KMS-11 (cell line): Measurements from ENCODE around the gene LTB4R2.

ENCODE experiments used
- H2AFZ ChIP-seq: fragments of 200-600 bp; sonication (generic); 2 replicates; pipeline ENCODE4 v1.6.1; 2016; ENCODE audit warnings: antibody characterized with exemption, mixed run types, low read depth
- H3K27ac ChIP-seq: fragments of 200-600 bp; sonication (generic); 2 replicates; pipeline ENCODE4 v1.6.1; 2016; ENCODE audit warnings: mild to moderate bottlenecking, mixed run types
- H3K27me3 ChIP-seq: fragments of 200-600 bp; sonication (generic); 2 replicates; pipeline ENCODE4 v1.6.1; 2017; ENCODE audit warnings: mild to moderate bottlenecking, low read depth, mixed run types, moderate library complexity; ENCODE audit not compliant: insufficient read depth
- H3K36me3 ChIP-seq: fragments of 200-600 bp; sonication (generic); 2 replicates; pipeline ENCODE4 v1.6.1; 2017; ENCODE audit warnings: mild to moderate bottlenecking, mixed run types; ENCODE audit not compliant: insufficient read depth
- H3K4me1 ChIP-seq: fragments of 200-600 bp; sonication (generic); 2 replicates; pipeline ENCODE4 v1.6.1; 2016; ENCODE audit warnings: mild to moderate bottlenecking, low read depth, mixed run types; ENCODE audit not compliant: poor library complexity, severe bottlenecking
- H3K4me2 ChIP-seq: fragments of 200-600 bp; sonication (generic); 2 replicates; pipeline ENCODE4 v1.7.0; 2016; ENCODE audit warnings: mild to moderate bottlenecking, mixed run types
- H3K4me3 ChIP-seq: fragments of 200-600 bp; sonication (generic); IDR thresholded peaks from 2 replicates; pipeline ENCODE4 v1.6.1; 2017; ENCODE audit warnings: low read depth, low read length, mixed read lengths; ENCODE audit not compliant: insufficient read depth
- H3K79me2 ChIP-seq: fragments of 200-600 bp; sonication (generic); 2 replicates; pipeline ENCODE4 v1.6.1; 2016; ENCODE audit warnings: low read depth, mixed run types; ENCODE audit not compliant: insufficient read depth
- H3K9ac ChIP-seq: fragments of 200-600 bp; sonication (generic); 2 replicates; pipeline ENCODE4 v1.6.1; 2016; ENCODE audit warnings: mild to moderate bottlenecking, mixed run types
- H4K20me1 ChIP-seq: fragments of 200-600 bp; sonication (generic); 2 replicates; pipeline ENCODE4 v1.6.1; 2016; ENCODE audit warnings: mild to moderate bottlenecking, mixed run types; ENCODE audit not compliant: insufficient read depth
- TF ChIP-seq, protein P1 (sequence below): fragments of 200-600 bp; sonication (generic); conservative IDR thresholded peaks from 2 replicates; pipeline ENCODE4 v1.6.1; 2017; ENCODE audit warnings: low read depth, mild to moderate bottlenecking, antibody characterized with exemption, low read length, moderate library complexity, mixed read lengths

LTB4R2 gene

DNA sequence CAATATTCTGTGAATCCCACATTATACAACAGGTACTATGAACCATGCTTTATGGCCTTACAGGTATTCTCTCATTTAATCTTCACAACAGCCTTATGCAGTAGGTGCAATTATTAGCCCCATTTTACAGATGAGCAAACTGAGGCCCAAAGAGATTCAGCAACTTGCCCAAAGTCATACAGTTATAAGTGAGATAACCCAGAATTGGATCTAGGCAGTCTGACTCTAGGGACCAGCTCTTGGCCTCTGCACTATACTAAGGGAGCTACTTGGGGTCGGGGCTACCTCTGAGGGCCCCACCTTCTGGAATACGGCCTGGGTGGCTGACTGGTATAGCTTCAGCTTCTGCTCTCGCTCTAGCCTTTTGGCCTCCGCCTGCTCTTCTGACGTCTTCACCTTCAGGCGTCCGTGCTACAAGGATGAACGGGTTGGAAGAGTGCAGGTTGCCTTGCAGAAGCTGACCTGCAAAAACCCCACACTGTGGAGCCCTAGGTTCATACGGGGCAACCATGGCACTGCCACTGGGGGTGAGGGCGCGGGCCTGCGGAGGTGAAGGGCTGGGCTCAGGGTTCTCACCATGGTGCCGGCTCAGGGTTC is 39.3 kb upstream of the LTB4R2 start:
- Histone ChIP-seq H3K9ac (peak overlapping the region; percentile 94; the same call in 1 of the 2 replicates), H3K4me1 (peaks cover 24% of the 10 kb centered on the region), H4K20me1 (no peaks in the 10 kb centered on the region), H3K27me3 (no peaks in the 10 kb centered on the region), H3K27ac (peak overlapping the region; percentile 83; the same call in 1 of the 2 replicates), H3K79me2 (no peaks in the 10 kb centered on the region), H3K4me2 (peak overlapping the region; percentile 80), H3K4me3 (no peak overlapping the region), H2AFZ (peak overlapping the region; percentile 78), H3K36me3 (no peaks in the 10 kb centered on the region)
- TF ChIP-seq, protein P1, sequence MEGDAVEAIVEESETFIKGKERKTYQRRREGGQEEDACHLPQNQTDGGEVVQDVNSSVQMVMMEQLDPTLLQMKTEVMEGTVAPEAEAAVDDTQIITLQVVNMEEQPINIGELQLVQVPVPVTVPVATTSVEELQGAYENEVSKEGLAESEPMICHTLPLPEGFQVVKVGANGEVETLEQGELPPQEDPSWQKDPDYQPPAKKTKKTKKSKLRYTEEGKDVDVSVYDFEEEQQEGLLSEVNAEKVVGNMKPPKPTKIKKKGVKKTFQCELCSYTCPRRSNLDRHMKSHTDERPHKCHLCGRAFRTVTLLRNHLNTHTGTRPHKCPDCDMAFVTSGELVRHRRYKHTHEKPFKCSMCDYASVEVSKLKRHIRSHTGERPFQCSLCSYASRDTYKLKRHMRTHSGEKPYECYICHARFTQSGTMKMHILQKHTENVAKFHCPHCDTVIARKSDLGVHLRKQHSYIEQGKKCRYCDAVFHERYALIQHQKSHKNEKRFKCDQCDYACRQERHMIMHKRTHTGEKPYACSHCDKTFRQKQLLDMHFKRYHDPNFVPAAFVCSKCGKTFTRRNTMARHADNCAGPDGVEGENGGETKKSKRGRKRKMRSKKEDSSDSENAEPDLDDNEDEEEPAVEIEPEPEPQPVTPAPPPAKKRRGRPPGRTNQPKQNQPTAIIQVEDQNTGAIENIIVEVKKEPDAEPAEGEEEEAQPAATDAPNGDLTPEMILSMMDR = no peak

DNA sequence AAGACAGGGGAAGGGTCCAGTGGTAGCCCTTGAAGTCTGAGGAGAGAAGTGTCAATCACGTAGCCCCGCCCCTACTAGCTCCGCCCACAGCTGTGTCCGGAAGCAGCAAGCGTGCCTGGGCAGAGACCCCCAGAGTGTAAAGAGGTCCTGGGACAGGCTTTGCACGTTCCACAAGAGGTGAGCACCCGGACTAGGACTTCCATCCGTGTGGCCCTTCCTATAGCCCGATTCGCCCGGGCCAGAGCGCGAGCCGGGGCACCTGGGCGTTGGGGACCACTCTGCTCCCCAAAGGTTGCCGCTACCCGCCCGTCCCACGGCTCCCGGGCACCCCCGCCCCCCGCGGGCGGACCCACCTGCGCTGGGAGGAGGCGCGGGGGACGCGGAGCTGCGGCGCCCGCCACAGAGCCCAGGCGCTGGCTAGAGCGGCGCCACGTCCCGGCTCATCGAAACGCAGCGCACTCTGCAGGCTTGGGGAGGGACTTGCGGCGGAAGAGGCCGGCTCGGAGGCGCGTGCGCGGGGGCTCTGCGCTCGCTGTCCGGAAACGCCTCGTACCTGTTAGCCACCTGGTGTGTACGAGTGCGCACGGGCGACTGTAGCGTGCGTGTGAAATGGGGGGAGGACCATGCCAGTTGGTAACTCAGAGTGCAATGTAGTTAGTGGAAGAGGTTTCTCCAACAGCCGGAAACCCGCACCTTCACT is 38.7 kb upstream of the LTB4R2 start, which contains the start of gene RABGGTA:
Gene RABGGTA, minus strand, starts transcription at position 464 of the 700 bp plus-strand sequence. CDS start 482 bp downstream, outside the sequence.
- Histone ChIP-seq H3K27ac (peak within 1 kb of the TSS; percentile 83), H3K79me2 (no peaks in the 10 kb centered on the region), H3K27me3 (no peaks in the 10 kb centered on the region), H3K4me2 (peak within 1 kb of the TSS; percentile 80), H4K20me1 (no peaks in the 10 kb centered on the region), H3K4me3 (no peak within 1 kb of the TSS), H3K36me3 (no peaks in the 10 kb centered on the region), H3K4me1 (peaks cover 24% of the 10 kb centered on the region), H2AFZ (peak within 1 kb of the TSS; percentile 78), H3K9ac (peak within 1 kb of the TSS; percentile 94)
- TF ChIP-seq, protein P1 = no peak

DNA sequence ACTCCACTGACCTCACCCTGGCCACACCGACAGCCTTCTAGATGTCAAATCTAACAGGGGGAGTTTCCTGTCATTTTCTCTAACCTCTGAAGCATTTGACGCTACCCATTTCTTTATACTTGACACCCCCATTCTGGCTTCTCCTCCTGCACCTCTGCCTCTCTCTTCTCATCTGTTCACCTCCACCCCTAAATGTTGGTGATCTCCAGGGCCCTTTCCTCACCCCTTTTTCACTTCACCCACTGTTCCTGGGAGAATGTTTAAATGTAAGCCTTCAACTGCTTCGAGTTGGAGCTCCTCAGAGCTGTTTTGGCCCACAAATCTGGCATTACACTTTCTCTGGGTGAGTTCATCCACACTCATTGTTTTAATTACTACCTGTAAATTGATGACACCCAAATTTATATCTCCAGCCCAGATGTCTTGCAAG is 38.1 kb upstream of the LTB4R2 start:
- peak overlapping the region; percentile 83; the same call in 1 of the 2 replicates for H3K27ac ChIP-seq
- TF ChIP-seq, protein P1 = no peak
- H3K4me2 ChIP-seq = peak overlapping the region; percentile 51
- H2AFZ ChIP-seq = peak overlapping the region; percentile 52; the same call in 1 of the 2 replicates
- peaks cover 24% of the 10 kb centered on the region for H3K4me1 ChIP-seq
- peak overlapping the region; percentile 94; the same call in 1 of the 2 replicates for H3K9ac ChIP-seq
- H3K27me3 ChIP-seq = no peaks in the 10 kb centered on the region
- H3K4me3 ChIP-seq = no peak overlapping the region
- H3K79me2 ChIP-seq = no peaks in the 10 kb centered on the region
- no peaks in the 10 kb centered on the region for H3K36me3 ChIP-seq
- no peaks in the 10 kb centered on the region for H4K20me1 ChIP-seq

DNA sequence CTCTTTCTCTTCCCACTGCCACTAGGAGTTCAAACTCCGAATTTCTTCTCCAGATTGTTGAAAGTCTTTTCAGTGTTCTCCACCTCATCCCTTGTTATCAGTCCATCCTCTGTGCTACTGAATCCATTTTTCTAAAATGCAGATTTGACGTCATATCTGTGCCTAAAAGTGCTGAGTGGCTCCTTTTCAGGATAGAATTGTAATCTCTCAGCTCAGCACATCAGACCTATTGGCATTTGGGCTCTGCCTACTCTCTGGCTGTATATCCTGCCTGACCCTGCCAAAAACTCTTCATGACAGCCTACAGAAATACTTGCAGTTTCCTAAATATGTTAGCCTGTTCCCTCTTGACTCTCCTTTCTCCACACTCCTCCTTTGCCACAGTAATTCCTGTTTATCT is 37.5 kb upstream of the LTB4R2 start:
- H4K20me1 ChIP-seq = no peaks in the 10 kb centered on the region
- no peak overlapping the region for H3K4me3 ChIP-seq
- H3K9ac ChIP-seq = no peak overlapping the region
- TF ChIP-seq, protein P1 = no peak
- H2AFZ ChIP-seq = no peak overlapping the region
- peak overlapping the region; percentile 51; the same call in 1 of the 2 replicates for H3K4me2 ChIP-seq
- H3K36me3 ChIP-seq = no peaks in the 10 kb centered on the region
- H3K27me3 ChIP-seq = no peaks in the 10 kb centered on the region
- H3K4me1 ChIP-seq = peaks cover 24% of the 10 kb centered on the region
- no peak overlapping the region for H3K27ac ChIP-seq
- no peaks in the 10 kb centered on the region for H3K79me2 ChIP-seq
